Amniotic stem cell (primary cell): ENCODE data around the gene FBXW5.

Experiments used
- DNase-seq: peaks from one replicate; lab custom pipeline; 2025; lab: John Stamatoyannopoulos, UW

FBXW5 gene

DNA sequence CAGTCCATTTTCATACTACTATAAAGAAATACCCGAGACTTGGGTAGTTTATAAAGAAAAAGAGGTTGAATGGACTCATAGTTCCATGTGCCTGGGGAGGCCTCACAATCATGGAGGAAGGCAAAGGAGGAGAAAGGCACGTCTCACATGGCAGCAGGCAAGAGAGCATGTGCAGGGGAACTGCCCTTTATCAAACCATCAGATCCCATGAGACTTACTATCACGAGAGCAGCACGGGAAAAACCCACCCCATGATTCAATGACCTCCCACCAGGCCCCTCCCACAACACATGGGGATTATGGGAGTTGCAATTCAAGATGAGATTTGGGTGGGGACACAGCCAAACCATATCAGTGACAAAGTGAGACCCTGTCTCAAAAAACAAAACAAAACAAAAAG lies 38.3 kb downstream of the FBXW5 start:
- DNase-seq, result no peak

DNA sequence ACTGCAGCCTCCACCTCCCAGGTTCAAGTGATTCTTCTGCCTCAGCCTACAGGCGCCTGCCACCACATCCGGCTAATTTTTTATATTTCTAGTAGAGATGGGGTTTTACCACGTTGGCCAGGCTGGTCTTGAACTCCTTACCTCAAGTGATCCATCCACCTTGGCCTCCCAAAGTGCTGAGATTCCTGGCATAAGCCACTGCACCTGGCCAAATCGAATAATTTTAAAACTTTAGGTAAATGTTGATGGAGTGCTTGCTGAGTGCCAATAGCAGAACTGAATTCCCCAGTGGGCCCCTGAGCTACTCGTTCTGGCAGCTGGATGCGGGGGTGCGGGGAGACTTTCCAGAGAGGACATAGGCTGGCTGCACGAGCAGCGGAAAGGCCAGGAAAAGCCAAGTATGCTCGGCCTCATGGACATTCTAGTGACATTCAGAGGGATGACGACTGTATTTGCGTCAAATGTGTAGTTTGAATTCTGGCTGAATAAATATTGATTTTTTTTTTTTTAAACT lies 41.4 kb downstream of the FBXW5 start:
- no peak for DNase-seq

DNA sequence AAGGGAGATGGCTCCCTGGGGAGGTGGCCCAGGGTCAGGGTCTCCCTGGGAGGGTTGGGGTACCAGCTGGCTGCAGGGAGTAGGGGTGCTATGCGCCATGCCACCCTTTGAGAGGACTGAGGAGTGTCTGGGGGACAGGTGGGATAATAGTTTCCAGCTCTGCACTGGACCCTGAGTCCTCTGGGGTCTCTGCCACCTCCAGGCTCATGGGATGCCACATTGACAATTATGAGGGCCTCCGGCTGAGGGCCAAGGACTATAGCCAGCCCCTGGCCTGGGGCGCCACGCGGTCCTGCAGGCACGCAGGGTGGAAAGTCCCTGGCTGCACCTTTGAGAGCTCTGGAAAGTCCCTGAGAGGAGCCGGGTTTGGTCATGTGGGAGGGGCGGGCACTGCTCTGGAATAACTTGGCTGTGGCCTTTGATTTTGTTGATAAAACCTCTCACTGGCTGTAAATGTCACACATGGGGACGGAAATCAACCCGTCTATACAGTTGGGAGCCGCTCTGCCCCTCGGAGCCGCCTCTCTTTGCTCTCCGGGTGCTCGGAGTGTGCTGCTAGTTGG lies 42.2 kb downstream of the FBXW5 start:
- peak; percentile 78 for DNase-seq

DNA sequence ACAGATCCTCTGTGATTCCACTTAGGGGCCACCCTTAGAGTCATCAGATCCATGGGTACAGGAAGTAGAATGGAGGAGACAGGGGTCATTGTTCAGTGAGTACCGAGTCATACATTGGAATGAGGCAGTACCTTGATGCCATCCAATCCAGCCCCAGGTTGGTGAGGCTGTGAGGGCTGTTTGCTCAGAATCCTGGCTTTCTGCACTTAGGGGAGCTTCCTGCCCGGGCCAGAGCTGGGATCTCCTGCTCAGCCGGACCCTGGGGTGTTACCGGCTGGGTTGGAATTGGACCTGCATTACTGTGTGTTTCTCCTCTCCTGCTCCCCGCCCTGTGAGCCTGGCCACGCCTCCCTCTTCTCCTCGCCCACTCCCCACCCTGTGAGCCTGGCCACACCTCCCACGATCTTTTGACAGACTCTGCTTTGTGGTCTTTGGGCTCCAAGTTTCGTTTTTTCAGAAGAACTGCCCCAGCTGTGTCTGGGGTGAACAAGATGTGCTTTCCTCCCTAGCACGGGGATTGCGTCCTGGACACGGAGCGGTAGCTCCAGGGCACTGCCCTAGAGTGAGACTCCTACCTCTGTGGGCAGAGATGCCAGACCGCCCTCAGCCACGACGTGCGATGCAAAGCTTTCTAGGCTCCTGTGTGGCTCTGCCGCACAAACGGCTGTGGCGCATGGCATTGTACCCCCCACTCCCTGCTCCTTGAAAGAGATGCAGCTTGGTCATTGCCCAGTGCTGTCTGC lies 42.9 kb downstream of the FBXW5 start:
- DNase-seq, result no peak

DNA sequence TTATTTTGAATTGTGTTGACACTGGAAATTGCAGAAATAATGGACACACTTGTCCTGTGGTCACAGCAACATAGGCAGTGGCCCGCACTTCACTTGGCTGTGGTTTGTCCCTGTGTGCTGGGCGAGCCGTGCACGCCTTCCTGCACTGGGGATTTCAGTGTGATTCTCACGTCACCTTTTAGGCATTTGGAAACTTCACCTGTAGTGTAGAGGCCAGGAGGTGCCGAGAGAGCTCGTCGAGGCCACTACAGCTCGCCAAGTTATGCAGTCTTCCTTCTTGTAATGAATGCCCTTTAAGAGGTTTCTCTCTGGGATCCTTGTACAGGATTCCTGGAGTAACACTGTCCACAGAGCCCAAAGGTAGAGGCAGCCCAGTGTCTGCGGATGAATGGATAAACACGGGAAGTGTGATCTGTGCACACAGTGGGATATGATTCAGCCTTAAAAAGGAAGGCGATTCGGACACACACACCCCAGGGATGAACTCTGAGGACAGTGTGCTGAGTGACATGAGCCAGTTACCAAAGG lies 43.5 kb downstream of the FBXW5 start:
- no peak for DNase-seq

DNA sequence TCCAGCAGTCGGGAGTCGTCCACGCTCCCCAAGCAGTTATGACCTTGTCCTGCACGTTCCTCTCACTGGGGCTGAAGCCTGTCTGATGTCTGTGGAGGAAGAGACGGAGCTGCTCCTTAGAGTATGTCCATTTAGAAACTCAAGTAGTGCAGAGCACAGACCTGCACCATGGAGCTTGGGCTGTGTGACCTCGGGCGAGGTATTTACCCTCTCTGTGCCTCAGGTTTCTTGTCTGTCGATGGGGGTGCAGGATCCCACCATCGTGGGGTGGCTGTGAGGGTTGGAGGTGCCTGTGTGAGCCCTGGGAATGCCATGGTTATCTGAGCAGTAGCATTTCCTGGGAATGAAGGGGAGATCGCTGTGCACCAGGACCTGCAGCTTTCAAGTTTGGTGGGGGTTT lies 44.0 kb downstream of the FBXW5 start:
- no peak for DNase-seq

DNA sequence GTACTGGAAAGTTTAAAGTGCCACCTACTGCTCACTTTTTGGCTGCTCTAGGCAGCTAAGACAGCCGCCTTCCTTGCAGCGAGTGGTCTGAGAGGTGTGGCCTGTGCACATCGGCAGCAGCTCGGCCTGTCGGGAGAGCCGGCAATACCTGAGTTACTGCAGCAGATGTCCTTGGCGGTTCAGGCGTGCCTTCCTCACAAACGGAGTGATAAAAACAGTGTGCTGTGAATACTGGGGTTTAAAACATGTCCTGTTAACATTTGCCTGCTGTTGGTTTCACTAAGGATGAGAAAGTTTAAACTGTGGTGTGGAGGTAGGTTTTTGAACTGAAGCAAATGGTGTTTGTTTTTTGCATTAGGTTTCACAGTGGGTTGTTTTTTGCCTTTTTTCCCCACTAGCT lies 45.3 kb downstream of the FBXW5 start:
- DNase-seq, result no peak

DNA sequence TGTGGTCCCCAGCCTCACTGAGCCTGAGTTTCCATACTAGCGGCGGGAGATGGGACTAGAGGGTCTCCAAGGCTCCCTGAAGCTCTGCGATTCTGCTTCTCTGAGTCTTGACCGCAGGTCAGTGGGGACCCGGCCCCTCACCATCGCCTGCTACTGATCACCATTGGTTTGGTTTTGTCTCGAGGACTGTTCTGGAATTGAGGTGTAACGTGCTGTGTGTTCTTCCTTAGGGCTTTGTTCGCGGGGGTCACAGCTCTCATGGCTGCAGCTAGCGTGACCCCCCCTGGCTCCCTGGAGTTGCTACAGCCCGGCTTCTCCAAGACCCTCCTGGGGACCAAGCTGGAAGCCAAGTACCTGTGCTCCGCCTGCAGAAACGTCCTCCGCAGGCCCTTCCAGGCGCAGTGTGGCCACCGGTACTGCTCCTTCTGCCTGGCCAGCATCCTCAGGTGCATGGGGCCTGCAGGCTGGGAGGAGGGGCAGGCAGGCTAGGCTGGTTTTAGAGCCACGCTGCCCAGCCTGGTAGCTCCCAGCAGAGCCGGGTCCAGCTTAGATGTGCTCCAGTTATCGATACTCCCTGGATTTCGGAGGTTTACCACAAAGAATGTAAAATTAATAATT lies 45.9 kb downstream of the FBXW5 start:
- DNase-seq, result no peak

DNA sequence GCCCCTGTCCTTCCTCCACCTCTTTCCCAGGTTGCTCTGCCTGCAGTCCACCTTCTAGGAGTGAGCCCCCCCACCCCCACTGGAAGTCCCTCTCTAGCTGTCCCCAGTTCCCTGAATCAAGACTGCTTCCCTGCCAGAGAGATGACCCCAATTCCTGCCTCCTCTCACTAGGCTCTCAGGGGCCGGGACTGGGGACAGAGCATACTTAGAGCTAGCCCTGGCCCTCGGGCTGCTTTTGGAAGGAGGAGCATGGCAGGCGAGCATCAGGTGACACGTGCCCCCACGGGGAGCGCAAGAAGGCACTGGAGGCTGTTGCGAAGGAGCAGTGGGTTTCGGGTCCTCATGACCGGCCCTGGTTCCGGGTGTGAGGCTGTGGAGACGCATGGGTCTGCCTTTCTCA lies 48.5 kb downstream of the FBXW5 start:
- no peak for DNase-seq

DNA sequence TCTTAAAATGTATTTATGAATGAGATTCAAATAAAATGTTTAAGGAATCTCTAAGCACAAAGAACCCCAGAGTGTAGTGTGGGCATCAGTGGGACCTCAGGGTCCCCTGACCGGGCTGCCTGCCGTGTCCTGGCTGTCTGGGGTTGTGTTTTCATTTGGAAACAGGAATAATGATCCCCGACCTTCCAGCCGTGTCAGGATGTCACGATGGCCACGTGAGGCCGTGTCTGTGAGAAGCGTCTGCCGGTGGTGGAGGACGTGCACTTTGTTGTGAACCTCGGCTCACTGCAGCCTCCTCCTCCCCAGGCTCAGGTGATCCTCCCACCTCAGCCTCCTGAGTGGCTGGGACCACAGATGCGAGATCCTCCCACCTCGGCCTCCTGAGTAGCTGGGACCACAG lies 53.9 kb downstream of the FBXW5 start:
- no peak for DNase-seq
